Endothelial cell of umbilical vein (primary cell): Measurements from ENCODE around the gene DIS3L2. TPM values are rescaled to one million over a fixed set of nuclear protein-coding genes. Genes with fewer than 3 reads are reported as not detected.

Experiments
- BruUV-seq: library from RNA; stranded (reverse); fragments of 400-500 nt; replicated peaks from 2 replicates; lab custom pipeline; 2021; lab: Mats Ljungman, UMichigan
- CTCF ChIA-PET: fragments of 300-600, 350-600 bp; sonication (Branson Sonifier 250); formaldehyde crosslinking; loops from one replicate; lab custom pipeline; 2021; ENCODE audit warnings: antibody characterized with exemption, inconsistent platforms; lab: Charles Lee
- POLR2A ChIA-PET: fragments of 300-600, 350-600 bp; sonication (Branson Sonifier 250); formaldehyde crosslinking; loops from one replicate; lab custom pipeline; 2021; ENCODE audit warnings: antibody characterized with exemption, inconsistent platforms; lab: Charles Lee
- DNase-seq: peaks from one replicate; pipeline ENCODE4 v3.0.0-alpha.2; 2011; ENCODE audit warnings: low read depth, low spot score
- FAIRE-seq: peaks from 2 replicates; lab custom pipeline; 2011; peaks lifted over from hg19 to GRCh38; lab: Jason Lieb, UNC
- H2AFZ ChIP-seq: 2 replicates; pipeline ENCODE4 v1.6.0; 2012; ENCODE audit warnings: low read depth, low read length, control low read depth, inconsistent platforms
- H3K27ac ChIP-seq: 2 replicates; pipeline ENCODE4 v1.5.1; 2011; ENCODE audit warnings: low read depth, mild to moderate bottlenecking, control low read depth, low read length, moderate library complexity; ENCODE audit not compliant: insufficient read depth
- H3K27me3 ChIP-seq, 2 experiments: 2 replicates each; pipeline versions ENCODE4 v1.6.0 to v1.6.1; 2011; ENCODE audit warnings: low read length in 2 of 2, mixed read lengths in 1 of 2; ENCODE audit not compliant: control insufficient read depth in 2 of 2, insufficient read depth in 2 of 2
- H3K36me3 ChIP-seq, 2 experiments: 2 replicates in 1 of 2; 3 replicates in 1 of 2; pipeline ENCODE4 v1.5.1; 2011; ENCODE audit warnings: low read length in 2 of 2, mild to moderate bottlenecking in 1 of 2, moderate library complexity in 1 of 2; ENCODE audit not compliant: control insufficient read depth in 2 of 2, insufficient read depth in 2 of 2; ENCODE audit errors: extremely low read depth in 1 of 2
- H3K4me1 ChIP-seq: 3 replicates; pipeline ENCODE4 v1.5.1; 2011; ENCODE audit warnings: mild to moderate bottlenecking, low read length; ENCODE audit not compliant: control insufficient read depth, insufficient read depth; ENCODE audit errors: extremely low read depth
- H3K4me2 ChIP-seq: 2 replicates; pipeline ENCODE4 v1.6.1; 2011; ENCODE audit warnings: low read length, control low read depth, mixed read lengths; ENCODE audit not compliant: insufficient read depth
- H3K4me3 ChIP-seq, 3 experiments: fragments of 200-600 bp in 1 of 3; sonication (generic), shearing (Covaris generic) in 1 of 3; replicated peaks in 1 of 3; 2 replicates each; pipeline ENCODE4 v1.5.1; 2011 to 2016; ENCODE audit warnings: control low read depth in 3 of 3, low read length in 3 of 3, mild to moderate bottlenecking in 2 of 3, inconsistent platforms in 1 of 3, low read depth in 1 of 3, moderate library complexity in 1 of 3; ENCODE audit not compliant: insufficient read depth in 1 of 3
- H3K79me2 ChIP-seq: 2 replicates; pipeline ENCODE4 v1.6.0; 2012; ENCODE audit warnings: low read length, inconsistent platforms; ENCODE audit not compliant: control insufficient read depth, insufficient read depth
- H3K9ac ChIP-seq: replicated peaks from 2 replicates; pipeline ENCODE3; 2011; ENCODE audit warnings: low read length, control low read depth; ENCODE audit not compliant: insufficient read depth; ENCODE audit errors: extremely low read depth
- H3K9me1 ChIP-seq: replicated peaks from 3 replicates; pipeline ENCODE4 v1.6.0; 2011; ENCODE audit warnings: mild to moderate bottlenecking, low read length; ENCODE audit not compliant: control insufficient read depth, insufficient read depth; ENCODE audit errors: extremely low read depth
- H3K9me3 ChIP-seq: replicated peaks from 2 replicates; pipeline ENCODE4 v1.5.1; 2012; ENCODE audit warnings: low read length, inconsistent platforms; ENCODE audit not compliant: control insufficient read depth, insufficient read depth
- H4K20me1 ChIP-seq: replicated peaks from 2 replicates; pipeline ENCODE3; 2011; ENCODE audit warnings: mild to moderate bottlenecking, low read length; ENCODE audit not compliant: control insufficient read depth, insufficient read depth; ENCODE audit errors: extremely low read depth
- EZH2 ChIP-seq: IDR thresholded peaks from 2 replicates; pipeline ENCODE4 v1.6.1; 2012; ENCODE audit warnings: borderline replicate concordance, low read depth, mild to moderate bottlenecking, moderate library complexity, low read length, inconsistent platforms; ENCODE audit not compliant: severe bottlenecking
- FOS ChIP-seq: IDR thresholded peaks from 2 replicates; pipeline ENCODE4 v1.6.1; 2011; ENCODE audit warnings: mild to moderate bottlenecking, low read length, moderate library complexity, borderline replicate concordance; ENCODE audit not compliant: insufficient read depth
- GATA2 ChIP-seq: IDR thresholded peaks from 2 replicates; pipeline ENCODE4 v1.7.0; 2011; ENCODE audit warnings: low read depth, mild to moderate bottlenecking, moderate library complexity, mixed read lengths, low read length; ENCODE audit not compliant: insufficient read length, insufficient read depth
- JUN ChIP-seq: IDR thresholded peaks from 2 replicates; pipeline ENCODE4 v1.6.1; 2011; ENCODE audit warnings: borderline replicate concordance, low read depth; ENCODE audit not compliant: insufficient read length, insufficient read depth
- MYC ChIP-seq: IDR thresholded peaks from one replicate; pipeline ENCODE4 v1.6.1; 2011; ENCODE audit warnings: mild to moderate bottlenecking, low read depth, low read length
- POLR2A ChIP-seq: IDR thresholded peaks from 2 replicates; pipeline ENCODE4 v1.6.1; 2012; ENCODE audit warnings: low read depth, mild to moderate bottlenecking, control low read depth, low read length
- POLR2AphosphoS5 ChIP-seq: IDR thresholded peaks from 2 replicates; pipeline ENCODE4 v1.6.1; 2012; ENCODE audit warnings: low read depth, mild to moderate bottlenecking, control low read depth, low read length, moderate library complexity; ENCODE audit not compliant: insufficient read depth
- dilution Hi-C: fragments of 300-500 bp; cut with MboI; formaldehyde crosslinking; loops from one replicate; pipeline ENCODE4 v1.15.0; 2019; ENCODE audit warnings: low sequenced_read_pairs; ENCODE audit not compliant: extremely low pct_ligation_motif_present
- intact Hi-C: fragments of 100-400 bp; cut with micrococcal nuclease; formaldehyde crosslinking; loops from one replicate; pipeline ENCODE4 v1.10.0; 2022
- polyA plus RNA-seq, 4 experiments: library from polyadenylated mRNA; depleted of rRNA in 3 of 4; stranded (reverse) in 3 of 4; unstranded in 1 of 4; fragments of >200 nt; gene quantifications; 2 replicates each; pipeline versions ENCODE4 v1.2.1 to v1.2.3, GENCODE V29; 2011 to 2012; ENCODE audit warnings: missing spikeins in 1 of 4
- total RNA-seq: library from RNA; stranded (reverse); gene quantifications from 2 replicates; pipeline ENCODE4 v1.2.3, GENCODE V29; 2021
- TF ChIP-seq, protein P1 (sequence below): IDR thresholded peaks from 2 replicates; pipeline ENCODE4 v1.6.1; 2011; ENCODE audit not compliant: insufficient read depth, insufficient read length
- TF ChIP-seq, protein P2 (sequence below), 2 donors: IDR thresholded peaks; 1 replicate in 1 of 2; 2 replicates in 1 of 2; pipeline ENCODE4 v1.5.1; 2011; ENCODE audit warnings: low read length in 2 of 2, mild to moderate bottlenecking in 2 of 2, moderate library complexity in 2 of 2, control low read depth in 1 of 2, inconsistent platforms in 1 of 2, low read depth in 1 of 2; ENCODE audit not compliant: insufficient read depth in 1 of 2; ENCODE audit errors: extremely low read depth in 1 of 2

Gene DIS3L2
- total and polyA plus RNA-seq, 2 donors (not counting 3 experiments of a cell fraction or from before 2014, with no cell fraction given): 14.6 to 31.2 TPM

DNA sequence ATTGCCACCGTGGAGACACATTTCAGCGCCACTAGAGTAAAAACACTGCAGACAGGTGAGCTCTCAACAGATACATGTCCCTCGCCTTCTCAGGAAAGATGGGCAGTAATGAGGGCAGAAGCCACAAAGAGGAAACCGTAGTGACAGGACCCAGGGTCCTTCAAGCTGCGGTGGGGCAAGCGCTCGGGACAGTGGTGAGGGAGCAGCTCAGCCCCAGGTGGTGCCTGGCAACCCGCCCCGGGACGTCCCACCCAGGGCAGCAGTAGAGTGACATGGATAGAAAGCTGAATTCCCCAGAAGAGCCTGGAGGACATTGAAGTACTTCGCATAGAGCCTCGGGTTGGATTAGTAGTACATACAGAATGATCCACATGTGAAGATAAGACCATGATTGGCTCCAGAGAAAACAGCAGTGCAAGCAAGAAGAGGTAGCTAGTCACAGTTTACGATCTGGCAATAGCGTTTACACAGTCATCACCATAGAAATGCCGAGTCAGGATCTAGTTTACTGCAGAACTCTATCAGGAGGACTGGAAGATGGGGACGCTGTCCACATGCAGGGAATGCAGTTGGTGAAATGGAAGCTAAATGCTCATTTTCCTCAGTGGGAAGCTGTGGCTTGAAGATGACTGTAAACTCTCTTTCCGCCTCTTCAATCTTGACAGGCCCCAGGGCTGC, 379.7 kb downstream of the DIS3L2 start:
- no peaks in the 10 kb centered on the region for H3K9me3 ChIP-seq
- POLR2A ChIA-PET: no interaction called here
- BruUV-seq: no TSS peak
- CTCF ChIA-PET: interaction anchor here (0.8 to 1.5 kb wide), 5 partner anchors 14 to 440 kb away, joined by 3 to 4 read pairs (median 3); no protein-coding TSS in a partner anchor
- no peak overlapping the region for H2AFZ ChIP-seq
- TF ChIP-seq FOS (no peak), JUN (no peak), EZH2 (no peak), MYC (no peak), GATA2 (no peak), POLR2A (no peak), POLR2AphosphoS5 (no peak)
- TF ChIP-seq, protein P1, sequence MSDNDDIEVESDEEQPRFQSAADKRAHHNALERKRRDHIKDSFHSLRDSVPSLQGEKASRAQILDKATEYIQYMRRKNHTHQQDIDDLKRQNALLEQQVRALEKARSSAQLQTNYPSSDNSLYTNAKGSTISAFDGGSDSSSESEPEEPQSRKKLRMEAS: no peak
- TF ChIP-seq, protein P2, sequence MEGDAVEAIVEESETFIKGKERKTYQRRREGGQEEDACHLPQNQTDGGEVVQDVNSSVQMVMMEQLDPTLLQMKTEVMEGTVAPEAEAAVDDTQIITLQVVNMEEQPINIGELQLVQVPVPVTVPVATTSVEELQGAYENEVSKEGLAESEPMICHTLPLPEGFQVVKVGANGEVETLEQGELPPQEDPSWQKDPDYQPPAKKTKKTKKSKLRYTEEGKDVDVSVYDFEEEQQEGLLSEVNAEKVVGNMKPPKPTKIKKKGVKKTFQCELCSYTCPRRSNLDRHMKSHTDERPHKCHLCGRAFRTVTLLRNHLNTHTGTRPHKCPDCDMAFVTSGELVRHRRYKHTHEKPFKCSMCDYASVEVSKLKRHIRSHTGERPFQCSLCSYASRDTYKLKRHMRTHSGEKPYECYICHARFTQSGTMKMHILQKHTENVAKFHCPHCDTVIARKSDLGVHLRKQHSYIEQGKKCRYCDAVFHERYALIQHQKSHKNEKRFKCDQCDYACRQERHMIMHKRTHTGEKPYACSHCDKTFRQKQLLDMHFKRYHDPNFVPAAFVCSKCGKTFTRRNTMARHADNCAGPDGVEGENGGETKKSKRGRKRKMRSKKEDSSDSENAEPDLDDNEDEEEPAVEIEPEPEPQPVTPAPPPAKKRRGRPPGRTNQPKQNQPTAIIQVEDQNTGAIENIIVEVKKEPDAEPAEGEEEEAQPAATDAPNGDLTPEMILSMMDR (IDR thresholded peaks at IDR 0.05; ENCODE audit: extremely low read depth in 1 of 2, insufficient read depth in 1 of 2, low read depth in 1 of 2, low read length in 2 of 2): no peak
- dilution Hi-C loops (no loop called here), intact Hi-C loops (no loop called here)
- H3K9ac ChIP-seq: no peak overlapping the region
- FAIRE-seq: no peak
- no peaks in the 10 kb centered on the region for H3K36me3 ChIP-seq
- no peak overlapping the region for H3K4me2 ChIP-seq
- H3K27me3 ChIP-seq: no peaks in the 10 kb centered on the region
- H3K79me2 ChIP-seq: no peaks in the 10 kb centered on the region
- DNase-seq: no peak
- H3K4me3 ChIP-seq: no peak overlapping the region
- no peaks in the 10 kb centered on the region for H3K9me1 ChIP-seq
- H3K27ac ChIP-seq: no peak overlapping the region
- H3K4me1 ChIP-seq: no peaks in the 10 kb centered on the region
- H4K20me1 ChIP-seq: no peaks in the 10 kb centered on the region
